ENCODE measurements around the gene CDKN2B-AS1.

Gene CDKN2B-AS1

DNA sequence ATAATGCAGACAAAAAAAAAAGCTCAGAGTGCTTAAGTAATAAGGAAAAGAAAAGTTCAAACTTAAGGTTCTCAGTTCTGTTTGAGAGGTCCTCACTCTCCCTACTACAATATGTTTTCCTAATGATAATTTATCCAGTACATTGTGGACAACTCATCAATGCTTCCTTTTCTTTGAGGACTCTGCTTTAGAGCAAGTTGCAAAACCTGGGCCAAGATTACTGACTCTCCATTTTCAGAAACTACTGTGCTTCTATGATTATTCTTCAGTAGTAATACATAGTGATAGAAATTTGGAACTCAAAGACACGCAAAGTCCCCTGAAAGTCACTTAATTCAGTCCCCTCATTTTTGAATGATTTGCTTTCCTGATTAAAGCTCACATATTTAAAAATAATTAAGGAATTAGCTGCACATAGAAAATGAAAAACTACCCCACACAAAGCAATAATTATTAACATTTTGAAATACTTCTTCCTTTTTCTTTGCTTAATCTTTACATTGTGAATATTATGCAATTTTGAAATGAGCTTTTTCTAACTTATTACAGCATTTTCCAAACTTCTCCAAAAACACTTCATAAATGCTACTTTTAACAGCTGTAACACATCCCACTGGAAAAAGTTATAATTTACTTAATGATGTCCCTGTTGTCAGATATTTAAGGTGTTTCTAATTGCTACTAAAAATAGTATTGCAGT is 11.6 kb upstream of the CDKN2B-AS1 start:
- DNase-seq (ENCODE audit: low spot score), result no peak

- DNase-seq (ENCODE audit: low spot score), result no peak
These were observed 11.0 kb upstream of the CDKN2B-AS1 start for GRCh38 chr9:21983561-21983935.

GRCh38 chr9:21984101-21984500 is 10.5 kb upstream of the CDKN2B-AS1 start:
- DNase-seq (ENCODE audit: low spot score), result no peak

- DNase-seq (ENCODE audit: low spot score), result no peak
These were observed 8.5 kb upstream of the CDKN2B-AS1 start for GRCh38 chr9:21985964-21986667.

GRCh38 chr9:21988056-21988990 is 6.3 kb upstream of the CDKN2B-AS1 start:
- no peak for DNase-seq (ENCODE audit: low spot score)

GRCh38 chr9:21989440-21990189 is 5.0 kb upstream of the CDKN2B-AS1 start:
- DNase-seq (ENCODE audit: low spot score), result no peak

DNA sequence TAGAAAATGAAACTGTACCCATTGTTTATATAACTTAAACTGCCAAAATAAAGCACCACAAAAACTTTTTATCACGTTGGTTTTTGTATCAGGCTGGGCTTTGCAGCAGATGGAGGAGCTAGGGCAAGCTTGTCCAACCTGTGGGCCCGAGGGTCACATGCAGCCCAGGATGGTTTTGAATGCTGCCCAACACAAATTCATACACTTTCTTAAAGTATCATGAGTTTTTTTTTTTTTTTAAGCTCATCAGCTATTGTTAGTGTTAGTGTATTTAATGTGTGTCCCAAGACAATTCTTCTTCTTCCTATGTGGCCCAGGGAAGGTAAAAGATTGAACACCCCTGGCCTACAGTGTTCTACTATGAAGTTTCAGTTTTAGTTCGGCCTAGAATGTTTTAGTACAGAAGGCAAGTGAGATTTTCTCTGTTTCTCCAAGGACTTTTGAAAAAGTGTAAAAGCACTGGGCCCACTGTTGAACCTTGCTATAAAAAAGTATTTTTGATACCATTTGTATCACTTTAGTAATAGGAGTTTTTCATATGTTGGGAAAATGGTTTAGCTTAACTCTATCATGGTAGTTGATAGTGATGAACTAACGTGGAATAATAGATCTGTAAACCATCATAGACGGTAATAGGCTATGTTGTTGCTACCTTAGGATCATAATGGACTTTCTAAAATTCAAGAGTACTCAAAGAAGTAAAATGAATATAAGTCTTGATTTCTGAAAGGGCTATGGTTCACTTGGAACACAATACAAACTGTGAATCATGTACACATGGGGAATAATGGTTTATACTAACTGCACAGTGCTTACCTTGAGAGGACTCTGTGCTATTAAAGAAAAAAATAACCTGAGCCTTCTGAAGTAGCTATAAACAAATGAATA is 3.3 kb upstream of the CDKN2B-AS1 start:
- no peak for DNase-seq (ENCODE audit: low spot score)

- DNase-seq (ENCODE audit: low spot score), result no peak
These were observed 1.6 kb upstream of the CDKN2B-AS1 start for GRCh38 chr9:21993007-21993406.

GRCh38 chr9:21993893-21994555 is 567 bp upstream of the CDKN2B-AS1 start, which contains the start of gene CDKN2A:
TSS of gene CDKN2A (minus strand) at chr9:21994392.
- peak; percentile 25 for DNase-seq (ENCODE audit: low spot score)

- peak; percentile 50 for DNase-seq (ENCODE audit: low spot score)
These were observed 545 bp downstream of the CDKN2B-AS1 start for GRCh38 chr9:21995006-21995665.

GRCh38 chr9:21995666-21996398 is 1.2 kb downstream of the CDKN2B-AS1 start:
- DNase-seq (ENCODE audit: low spot score), result no peak

GRCh38 chr9:21996438-21996837 is 1.8 kb downstream of the CDKN2B-AS1 start:
- DNase-seq (ENCODE audit: low spot score), result no peak

GRCh38 chr9:21996858-21997257 is 2.3 kb downstream of the CDKN2B-AS1 start:
- DNase-seq (ENCODE audit: low spot score), result no peak

- DNase-seq (ENCODE audit: low spot score), result no peak
These were observed 2.9 kb downstream of the CDKN2B-AS1 start for GRCh38 chr9:21997480-21997879.

DNA sequence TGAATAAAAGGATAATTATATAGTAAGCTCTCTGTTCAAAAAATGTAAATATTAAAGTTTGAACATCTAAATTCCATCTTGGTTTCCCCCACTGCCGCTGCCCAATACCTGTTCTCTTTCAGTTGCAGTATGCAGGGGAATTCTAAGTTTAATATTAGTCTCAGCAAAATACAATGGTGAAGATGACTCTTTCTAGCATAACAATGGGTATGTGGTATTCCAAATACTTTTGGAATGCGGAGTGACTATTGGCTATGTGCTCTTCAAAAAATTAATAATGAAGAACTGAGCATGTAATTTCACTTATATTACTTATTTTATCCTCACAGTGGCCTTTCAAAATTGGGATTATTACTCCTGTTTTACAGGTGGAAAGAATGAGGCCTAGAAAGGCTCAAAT is 3.4 kb downstream of the CDKN2B-AS1 start:
- DNase-seq (ENCODE audit: low spot score), result no peak

GRCh38 chr9:22002038-22002437 is 7.4 kb downstream of the CDKN2B-AS1 start:
- DNase-seq (ENCODE audit: low spot score), result no peak

DNA sequence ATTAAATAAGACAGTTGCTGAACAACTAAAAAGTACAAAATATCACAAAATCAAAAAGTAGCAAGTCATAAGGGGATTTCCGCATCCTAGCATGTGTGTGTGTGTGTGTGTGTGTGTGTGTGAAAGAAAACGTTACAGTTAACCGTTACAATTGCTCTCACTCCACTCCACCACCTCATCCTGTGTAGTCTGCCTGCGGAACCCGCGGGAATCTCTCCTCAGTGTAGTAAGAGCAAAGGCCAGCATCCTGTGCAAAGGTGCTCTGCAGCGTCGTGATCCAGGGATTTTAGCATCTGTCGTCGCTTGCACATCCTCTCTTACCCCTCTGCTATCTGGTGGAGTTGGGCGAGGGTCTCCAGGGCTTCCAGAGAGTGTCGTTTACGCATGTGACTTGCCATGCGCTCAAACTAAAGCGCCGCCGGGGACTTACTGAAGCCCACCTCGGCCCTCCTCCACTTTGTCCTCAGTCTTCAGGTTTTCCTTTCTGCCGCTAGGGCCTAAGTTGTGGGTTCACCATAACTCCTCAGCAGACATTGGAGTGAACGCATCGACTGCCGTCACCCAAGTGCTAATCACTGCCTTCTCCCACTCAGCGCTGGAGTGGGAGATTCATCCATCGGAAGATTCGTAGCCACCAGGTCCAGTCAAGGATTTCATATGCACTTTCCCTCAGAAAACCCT is 10.6 kb downstream of the CDKN2B-AS1 start:
- no peak for DNase-seq (ENCODE audit: low spot score)

Measured in hematopoietic multipotent progenitor cell treated with erythropoietin and hydrocortisone succinate and interleukin-3 and kit ligand, for 15 days (in vitro differentiated cells).